NCI-H146 (cell line): Measurements from ENCODE around the gene SORCS1.

Source experiments
- DNase-seq: peaks from one replicate; lab custom pipeline; 2025; lab: John Stamatoyannopoulos, UW

Gene SORCS1

DNA sequence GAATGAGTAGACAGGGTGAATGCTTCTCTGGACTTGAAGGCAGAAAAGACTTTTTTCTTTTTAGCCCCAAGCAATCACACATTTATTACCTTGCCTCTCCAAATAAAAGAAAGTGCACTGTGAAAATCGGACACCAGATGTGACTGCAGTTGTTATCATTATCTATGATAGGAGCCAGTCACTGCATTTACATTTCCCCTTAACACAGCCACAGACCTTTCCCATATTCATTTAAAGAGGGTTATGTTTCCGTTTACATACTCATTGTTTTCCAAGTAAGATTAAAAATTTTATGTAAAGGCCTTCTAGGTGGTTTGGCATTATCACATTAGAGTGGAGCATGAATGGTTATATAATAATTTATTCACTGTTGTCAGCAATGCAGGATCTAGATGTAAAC, 586.8 kb downstream of the SORCS1 start:
- DNase-seq = no peak

DNA sequence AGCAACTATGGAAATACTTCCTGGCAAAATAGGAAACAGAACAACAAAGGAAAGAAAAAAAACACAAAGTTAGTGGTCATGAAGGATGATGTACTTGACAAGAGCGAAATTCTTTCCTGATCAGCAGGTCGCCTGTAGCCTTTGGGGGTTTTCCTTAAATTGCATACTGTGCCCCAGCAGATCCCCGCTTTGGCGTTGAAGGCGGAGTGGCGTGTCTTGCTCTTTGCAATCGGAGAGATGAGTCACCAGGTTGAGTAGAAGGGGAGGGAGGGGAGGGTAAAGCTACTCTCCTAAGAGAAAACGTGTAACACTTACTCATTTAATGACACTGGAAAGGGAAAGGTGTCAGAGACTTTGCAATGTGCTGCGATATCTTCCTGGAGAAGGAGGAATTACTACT, 587.2 kb downstream of the SORCS1 start:
- DNase-seq = no peak

DNA sequence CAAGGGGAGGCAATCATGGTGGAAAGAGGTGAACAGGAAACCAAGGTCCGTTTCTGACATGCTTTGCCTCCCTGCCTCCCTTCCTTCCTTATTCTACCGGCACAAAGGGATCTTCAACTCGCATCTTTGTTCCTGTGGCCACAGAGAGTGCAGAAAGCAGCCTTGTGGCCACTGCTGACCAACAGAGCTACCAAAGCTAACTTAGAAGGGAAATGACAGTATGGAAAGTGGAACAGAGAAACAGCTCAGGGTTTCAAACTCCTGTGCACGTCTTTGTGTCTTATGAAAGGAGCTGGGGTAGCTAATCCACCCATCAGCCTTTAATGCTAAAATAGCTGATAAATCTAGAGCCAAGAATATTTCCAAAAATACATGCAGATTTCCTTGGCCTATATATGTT, 588.0 kb downstream of the SORCS1 start:
- DNase-seq = no peak

DNA sequence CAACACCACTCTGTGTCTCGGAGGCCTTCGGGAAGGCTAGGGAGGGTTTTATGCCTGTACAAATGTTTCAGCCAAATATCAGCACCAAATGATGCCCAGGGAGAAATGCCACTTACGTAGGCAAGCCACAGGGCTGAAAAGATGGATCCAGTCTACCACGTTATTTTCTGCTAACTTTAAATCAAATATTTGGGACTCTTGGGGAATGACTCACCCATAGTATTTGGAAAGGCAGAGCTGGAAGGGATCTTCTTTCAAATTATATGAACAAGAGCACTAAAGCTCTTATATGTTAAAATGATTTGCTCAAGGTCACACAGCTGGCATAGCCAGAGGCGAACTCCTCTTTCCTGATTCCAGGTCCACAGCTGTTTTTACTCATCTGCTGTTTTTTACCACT, 591.4 kb downstream of the SORCS1 start:
- no peak for DNase-seq

DNA sequence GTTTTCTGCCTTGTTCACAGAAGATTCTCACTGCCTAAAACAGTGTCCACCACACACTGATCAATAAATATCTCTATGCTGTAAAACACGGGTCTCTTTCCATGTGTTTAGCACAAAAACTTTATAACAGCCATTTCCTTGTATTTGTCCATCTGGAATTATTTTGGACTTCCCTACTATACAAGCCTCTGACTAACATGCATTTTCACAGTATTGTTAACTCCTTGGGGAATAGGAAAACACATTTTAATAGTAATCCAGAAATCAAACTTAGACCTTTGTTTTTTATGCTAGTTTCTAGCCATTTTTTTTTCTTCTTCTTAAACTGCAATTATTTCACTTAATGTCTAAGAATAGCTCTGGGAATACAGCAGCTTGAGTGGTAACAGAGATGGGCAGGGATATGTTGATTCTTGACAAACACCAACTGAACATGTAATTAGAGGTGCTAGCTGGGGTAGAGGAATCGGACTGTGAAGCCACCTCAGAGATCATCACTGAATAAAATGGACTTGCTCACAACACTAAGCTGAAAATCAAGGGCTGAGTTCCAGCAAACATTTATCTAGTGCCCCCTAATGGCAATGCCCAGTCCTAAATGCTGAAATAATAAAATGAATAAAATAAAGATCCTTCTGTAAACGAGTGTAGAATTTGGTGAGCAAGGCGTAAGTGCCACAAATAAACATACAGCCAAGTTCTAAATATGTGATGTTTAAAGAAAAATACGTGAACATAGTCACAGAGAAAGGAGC, 593.1 kb downstream of the SORCS1 start:
- peak; percentile 3 for DNase-seq

DNA sequence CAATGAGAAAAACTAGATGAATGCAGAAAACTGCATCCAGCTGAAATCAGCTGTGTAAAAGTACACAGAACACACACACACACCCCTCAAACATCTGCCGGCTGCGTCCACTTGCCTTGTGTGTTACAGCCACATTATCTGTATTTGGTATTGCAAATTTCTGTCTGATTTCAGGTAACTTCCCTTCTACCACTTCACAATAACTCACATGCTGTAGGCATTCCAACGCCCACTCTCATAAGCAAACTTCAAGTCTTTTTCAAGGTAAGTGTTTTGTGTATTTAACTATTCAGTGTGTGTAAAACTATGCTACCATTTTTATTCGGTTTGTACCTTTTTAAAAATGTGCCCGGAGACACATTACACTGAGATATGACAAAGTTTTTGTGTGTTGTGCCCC, 594.2 kb downstream of the SORCS1 start:
- no peak for DNase-seq

DNA sequence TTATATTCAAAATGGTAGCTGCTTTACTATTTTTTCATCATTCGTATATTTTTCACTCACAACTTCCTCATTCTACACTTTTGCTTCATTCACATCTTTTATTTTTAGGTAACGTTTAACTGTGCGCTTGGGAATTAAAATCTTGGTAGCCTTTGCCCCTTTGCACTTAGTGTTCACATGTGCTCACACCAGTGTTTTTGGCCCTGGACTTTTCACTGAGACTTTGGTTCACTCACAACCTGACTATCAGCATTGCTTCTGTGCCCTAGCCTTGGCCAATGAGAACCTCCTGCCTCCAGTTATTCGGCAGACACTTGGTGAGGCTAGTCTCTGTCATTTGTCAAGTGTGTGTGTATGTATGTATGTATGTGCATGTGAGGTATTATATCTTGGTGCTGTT, 596.9 kb downstream of the SORCS1 start:
- no peak for DNase-seq

DNA sequence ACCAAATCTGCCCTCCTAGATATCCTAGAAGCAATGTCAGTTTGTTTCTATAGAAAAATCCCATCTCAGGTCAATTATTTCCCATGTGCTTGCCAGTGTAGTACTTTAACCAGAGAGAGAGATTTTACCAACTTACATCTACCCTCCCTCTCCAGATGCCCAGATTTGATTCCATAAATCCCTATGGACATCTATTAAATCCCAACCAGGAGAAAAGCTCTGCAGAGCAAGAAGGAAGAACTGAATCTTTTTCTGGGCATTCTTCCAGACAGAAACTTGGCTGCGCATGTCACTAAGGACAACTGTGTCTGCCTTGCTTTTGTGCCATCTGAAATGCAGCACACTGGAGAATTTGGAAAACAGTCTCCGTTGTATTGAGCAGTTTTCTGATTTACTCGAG, 597.6 kb downstream of the SORCS1 start:
- no peak for DNase-seq

DNA sequence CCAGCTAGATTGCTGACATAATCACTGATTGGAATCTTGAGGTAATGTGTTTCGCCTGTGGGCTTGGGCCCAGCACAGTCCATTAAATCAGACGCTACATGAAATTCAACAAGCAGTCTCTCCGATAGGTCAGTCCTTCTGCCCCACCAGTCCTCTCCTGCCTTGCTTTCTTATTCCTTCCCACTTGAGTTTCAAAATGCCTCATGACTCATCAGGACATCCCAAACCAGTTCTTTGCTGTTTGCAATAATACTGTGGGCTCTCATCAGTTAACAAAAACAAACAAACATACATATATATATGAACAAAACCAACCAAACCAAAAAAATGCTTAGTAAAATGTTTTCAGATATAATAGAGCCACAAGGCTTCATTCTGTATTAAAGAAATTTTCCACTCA, 599.0 kb downstream of the SORCS1 start:
- no peak for DNase-seq

DNA sequence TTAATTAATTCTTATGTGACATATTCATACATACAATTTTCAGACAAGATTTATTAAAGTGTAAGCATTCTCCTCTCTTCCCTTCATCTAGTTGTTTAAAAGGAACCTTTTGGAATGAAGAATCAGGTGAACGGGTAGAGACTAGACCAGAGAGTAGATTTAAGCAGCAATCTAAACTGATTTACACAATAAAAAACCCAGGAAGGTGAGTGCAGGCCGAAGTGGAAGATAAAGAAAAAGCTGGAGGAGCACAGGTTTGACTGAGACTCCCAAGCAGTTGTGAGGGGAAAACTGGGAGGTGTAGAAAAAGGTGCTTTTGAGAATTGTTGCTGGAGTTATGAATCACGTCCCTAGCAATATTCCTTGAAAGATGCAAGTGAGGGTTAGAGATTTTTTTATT, 601.1 kb downstream of the SORCS1 start:
- no peak for DNase-seq

DNA sequence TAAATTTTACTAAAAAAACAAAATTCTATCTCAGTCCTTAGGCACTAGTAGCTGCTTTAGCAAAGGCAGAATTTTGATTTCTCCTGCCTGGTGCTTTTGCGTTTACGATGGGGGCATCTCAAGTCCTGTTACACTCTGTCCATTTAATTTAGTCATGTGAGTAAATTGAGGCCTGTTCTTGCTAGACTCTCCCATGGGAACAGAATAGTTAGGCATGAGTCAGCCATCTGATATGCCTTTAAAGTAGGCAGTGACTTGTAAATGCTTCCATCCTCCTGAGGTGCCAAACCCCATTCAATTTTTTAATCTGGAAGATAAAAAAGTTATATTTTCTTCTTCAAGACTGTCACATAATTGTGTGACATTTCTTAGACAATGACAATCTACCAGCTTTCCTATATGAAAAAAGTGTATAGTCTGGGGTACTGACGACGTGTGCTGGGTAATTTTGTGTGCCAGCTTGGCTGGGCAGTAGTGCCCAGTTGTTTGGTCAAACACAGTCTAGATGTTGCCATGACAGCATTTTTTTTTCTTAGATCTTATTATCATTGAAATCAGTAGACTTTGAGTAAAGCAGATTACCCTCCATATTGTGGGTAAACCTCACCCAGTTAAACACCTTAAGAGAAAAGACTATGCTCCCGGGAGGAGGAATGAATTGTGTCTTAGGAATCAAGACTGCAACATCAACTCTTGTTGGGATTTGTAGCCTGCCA, 603.4 kb downstream of the SORCS1 start:
- no peak for DNase-seq

DNA sequence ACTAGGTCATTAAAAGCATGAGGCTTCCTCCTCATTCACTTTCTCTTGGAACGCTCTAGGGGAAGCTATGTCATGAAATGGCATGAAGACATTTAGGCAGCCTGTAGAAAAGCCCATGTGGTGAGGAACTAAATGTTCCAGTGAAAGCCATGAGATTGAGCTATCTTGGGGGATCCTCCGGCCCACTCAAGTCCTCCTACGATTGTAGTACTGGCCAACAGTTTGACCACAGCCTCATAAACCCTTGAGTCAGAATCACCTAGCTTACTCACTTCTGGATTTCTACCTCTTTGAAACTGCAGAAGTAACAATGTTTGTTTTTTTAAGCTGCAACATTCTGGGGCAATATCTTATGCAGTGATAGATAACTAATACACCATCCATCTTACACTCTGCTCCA, 605.1 kb downstream of the SORCS1 start:
- no peak for DNase-seq

DNA sequence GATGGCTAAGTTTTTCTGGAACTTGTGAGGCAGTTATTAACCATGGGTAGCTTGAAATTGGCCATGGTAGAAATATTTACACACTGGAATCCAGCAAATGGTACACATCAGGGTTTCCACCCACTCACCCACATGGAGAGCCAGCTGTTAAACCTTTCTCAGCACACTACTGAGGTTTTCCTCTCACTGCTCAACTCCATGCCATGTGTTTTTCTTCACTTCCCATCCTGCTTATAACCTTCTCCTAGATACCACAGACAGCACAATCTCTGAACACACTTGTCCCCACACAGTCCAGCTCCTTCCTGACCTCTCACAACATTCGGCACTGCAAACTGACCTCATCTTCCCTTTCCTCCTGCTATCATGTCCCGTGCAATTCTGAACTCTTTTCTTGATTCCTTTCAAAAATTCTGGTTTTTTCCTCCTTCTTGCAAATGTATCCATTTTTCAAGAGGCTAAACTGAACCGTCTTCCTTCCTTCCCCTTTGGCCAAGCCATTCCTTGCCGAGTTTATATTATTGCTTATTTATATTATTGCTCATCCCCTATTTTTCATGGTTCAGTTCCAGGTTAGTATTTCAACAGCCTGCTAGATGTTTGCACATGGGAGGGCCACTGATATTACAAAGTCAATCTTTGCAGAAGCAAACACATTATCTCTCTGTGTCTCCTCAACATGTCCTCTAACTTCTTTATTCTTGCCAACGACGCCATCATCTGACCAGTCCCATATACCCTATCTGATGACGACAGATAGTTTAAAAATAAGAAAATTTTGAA, 606.4 kb downstream of the SORCS1 start:
- DNase-seq = no peak

DNA sequence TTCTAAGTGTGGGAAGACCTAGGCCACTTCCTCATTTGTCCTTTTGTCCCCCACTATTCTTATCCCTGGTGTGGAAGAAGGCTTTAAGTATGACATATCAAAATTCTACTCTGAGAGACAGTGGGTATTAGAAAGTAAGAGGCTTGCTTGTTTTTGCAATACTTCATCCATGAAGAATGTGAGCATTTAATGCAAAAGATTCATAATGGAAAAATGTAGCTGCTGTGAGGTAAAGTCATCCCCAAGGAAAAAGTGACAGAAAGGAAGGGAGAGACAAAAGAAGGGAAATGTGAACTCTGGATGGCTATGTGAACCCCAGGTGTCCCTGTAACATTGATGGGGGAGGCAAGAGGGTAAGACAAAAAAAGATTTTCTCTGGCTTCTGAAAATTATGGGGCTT, 607.5 kb downstream of the SORCS1 start:
- no peak for DNase-seq

DNA sequence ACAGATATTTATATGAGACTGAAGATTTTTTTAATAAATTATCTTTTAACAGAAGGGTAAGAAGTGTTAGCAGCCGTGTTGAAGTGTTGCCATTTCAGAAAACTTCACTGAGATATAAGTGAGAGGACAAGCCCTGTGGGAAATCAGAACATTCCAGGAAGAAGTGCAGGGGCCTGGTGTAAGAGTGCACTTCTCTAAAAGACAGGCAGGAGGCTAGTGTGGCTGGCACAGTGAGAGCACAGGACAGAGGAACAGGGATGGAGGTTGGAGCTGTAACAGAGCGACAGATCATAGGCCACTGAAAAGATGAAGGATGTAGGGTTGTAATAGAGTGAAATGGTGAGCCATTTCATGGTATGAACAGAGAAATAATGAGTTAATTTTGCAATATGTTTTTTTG, 608.9 kb downstream of the SORCS1 start:
- DNase-seq = no peak

DNA sequence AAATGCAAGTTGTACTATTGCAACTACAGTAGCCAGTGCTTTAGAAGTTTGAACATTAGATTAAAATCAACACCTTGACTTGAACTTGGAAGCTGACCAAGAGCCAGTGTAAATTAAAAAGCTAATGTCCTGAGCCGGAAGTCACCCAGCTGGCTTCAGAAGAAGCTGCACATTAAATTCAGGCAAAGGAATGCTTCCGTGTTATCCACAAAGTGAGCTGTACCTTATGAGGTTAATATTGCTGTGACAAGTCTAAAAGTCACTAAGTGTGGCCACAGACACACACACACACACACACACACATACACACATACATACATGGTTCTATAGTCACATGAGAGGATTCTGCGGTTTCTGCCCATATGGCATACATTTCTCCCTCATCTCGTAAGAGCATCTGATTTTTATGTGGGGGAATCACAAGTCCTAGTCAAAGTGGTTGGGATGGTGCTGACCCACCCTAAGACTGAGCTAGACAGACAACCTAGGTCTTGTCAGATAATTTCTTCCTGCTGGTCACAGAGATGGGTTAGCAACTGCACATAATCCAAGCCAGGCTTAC, 612.9 kb downstream of the SORCS1 start:
- DNase-seq = no peak

DNA sequence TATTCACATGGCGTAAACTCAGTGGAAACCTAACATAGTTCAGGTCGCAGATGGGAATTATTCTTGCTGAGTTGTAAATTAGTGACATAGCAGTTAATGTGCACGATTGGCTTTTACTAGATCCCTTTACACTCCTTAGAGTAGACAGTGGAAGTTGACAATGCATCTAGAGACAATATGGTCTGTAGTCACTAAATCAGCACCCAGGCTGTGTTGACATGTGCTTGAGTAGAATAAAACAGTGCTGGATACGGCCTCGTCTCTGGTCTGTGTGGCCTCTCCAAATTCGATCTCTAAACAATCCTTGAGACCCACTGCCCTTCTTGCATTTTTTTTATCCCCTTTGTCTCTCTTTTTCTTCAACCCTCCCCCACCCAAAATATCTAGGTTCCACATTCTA, 615.7 kb downstream of the SORCS1 start:
- DNase-seq = no peak

DNA sequence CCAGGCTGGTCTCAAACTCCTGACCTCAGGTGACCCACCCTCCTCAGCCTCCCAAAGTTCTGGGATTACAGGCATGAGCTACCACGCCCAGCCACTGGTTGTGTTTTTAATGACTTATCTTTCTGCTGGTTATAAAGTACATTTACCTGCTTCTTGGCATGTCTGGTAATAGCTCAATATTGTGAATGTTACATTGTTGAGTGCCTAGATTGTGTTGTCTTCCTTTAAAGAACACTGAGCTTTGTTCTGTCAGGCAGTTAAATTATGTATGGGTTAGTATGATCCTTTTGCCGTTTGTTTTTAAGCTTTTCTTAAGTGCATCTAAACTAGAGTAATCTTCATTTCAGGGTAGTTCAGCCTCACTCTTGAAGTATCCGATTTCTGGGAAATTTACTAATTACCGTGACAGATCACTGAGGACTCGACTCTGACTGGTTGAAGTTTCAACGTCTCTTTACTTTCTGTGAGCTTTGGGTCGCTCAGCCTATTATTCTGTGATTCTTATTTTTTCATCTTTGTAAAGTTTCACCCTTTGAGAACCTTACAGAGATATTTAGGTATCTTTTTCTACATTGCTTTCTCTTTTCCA, 617.4 kb downstream of the SORCS1 start:
- DNase-seq = no peak

DNA sequence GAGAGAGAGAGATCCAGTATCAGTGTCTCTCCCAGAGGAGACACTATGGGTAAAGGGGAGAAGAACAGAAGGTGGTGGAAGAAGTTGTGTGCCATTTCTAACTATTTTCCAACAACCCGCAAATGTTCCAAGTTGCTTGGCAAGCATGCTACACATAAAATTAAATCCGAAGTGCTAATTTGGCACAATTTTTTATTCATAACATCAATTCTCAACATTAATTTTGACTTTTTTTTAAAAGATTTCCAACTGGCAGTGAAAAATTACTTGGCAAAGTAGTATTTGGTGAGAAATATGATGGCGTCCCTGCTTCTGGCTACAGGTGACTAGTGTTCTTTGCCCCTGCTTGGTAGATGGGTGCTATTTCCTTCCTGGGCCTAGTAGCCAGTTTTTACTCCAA, 622.0 kb downstream of the SORCS1 start:
- DNase-seq = no peak

DNA sequence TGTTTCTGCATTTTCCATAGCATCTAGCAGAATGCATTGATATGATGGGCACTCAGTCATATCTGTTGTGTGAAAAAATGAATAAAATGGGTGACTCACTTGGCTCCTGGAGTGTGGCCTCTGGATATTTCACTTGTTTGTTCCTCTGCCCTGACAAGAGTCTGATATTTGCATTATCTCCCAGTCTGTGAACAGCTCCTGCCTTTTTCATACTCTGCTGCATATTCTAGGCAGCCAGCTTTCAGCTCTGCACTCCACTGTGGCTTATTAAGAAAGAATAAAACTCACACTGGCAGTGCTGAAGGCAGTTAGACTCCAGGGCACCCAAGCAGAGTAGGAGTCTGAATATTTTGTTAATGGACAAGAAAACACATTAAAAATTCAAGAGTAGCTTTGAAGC, 623.9 kb downstream of the SORCS1 start:
- no peak for DNase-seq

DNA sequence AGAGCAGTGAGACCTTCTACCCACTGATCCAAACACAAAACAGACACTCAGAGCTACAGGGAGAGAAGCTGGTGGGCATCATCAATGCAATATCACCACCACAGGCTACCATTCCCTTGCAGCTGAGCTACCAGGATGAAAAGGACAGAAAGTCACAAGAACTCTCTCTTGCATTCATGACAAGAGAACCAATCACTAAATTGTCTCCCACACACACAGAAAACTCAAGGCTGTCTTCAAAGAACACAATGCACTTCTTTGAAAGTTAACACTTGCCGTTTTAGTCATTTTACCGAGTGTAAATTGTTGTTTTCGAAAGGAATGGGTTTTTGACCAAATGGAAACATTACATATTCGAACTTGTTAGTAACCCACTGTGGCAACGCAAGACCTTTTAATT, 626.6 kb downstream of the SORCS1 start:
- DNase-seq = no peak

DNA sequence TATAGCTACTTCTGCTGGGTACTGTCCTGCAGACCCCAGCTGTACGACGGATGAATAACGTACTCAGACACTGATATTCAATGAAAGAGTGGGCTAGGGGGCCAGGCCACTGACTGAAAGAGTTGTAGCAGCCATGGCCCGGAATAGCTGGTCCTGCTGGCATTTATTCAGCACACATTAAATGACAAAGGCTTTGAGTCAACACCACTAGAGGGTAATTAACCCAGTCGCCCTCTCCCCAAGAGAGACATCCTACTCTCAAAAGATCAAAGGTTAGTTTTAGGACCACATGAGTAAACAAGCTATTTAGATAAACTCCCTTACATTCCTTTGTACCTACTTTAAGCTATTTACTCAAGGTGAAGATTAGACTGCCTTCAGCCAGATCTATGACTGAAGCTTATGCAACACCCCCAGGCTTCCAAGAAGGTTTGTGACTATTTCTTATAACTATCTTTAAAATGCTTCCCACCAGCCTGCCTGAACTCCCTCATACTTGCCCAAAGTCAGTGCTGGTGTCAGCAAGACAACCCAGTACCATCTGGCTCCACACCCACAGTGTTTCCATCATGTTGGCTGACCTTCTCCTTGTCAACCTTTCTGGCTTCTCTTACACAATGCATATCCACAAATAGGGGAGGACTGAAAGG, 629.1 kb downstream of the SORCS1 start:
- DNase-seq = no peak
